ENCODE data around the gene LRIT1.
"Not testable (repeated sequence)": the region's sequence is repeated elsewhere in the genome, so short reads cannot be mapped to it uniquely, and the experiment has no call there.

The LRIT1 gene, protein sequence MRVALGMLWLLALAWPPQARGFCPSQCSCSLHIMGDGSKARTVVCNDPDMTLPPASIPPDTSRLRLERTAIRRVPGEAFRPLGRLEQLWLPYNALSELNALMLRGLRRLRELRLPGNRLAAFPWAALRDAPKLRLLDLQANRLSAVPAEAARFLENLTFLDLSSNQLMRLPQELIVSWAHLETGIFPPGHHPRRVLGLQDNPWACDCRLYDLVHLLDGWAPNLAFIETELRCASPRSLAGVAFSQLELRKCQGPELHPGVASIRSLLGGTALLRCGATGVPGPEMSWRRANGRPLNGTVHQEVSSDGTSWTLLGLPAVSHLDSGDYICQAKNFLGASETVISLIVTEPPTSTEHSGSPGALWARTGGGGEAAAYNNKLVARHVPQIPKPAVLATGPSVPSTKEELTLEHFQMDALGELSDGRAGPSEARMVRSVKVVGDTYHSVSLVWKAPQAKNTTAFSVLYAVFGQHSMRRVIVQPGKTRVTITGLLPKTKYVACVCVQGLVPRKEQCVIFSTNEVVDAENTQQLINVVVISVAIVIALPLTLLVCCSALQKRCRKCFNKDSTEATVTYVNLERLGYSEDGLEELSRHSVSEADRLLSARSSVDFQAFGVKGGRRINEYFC

DNA sequence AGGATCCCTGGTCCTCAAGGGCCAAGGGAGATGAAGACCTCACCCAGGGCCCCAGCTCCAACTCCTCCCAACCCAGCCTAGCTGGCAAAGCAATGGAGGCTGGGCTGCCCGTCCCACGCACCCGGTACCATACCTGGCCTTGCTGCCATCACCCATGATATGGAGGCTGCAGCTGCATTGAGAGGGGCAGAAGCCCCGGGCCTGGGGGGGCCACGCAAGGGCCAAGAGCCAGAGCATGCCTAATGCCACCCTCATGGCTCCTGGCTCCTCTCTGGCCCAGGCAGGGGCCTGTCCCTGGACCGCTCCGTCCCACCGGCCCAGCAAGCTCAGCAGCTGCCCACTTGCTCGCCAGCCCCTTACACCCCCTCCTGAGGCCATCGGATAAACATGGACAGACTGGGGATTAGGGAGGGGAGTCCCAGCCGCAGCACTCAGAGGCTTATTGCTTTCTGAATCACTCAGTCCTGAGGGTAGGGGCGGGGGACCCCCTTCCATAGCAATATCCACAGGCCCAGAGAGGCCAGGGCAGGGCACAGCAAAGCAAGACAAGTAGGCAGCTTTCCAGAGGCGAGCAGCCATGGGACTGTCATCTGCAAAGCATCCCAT lies at the start of gene LRIT1:
LRIT1 (minus strand) TSS at position 362 of the 606 bp plus-strand sequence; CDS start at position 255, 107 bp downstream.
- DNase-seq, result no peak

DNA sequence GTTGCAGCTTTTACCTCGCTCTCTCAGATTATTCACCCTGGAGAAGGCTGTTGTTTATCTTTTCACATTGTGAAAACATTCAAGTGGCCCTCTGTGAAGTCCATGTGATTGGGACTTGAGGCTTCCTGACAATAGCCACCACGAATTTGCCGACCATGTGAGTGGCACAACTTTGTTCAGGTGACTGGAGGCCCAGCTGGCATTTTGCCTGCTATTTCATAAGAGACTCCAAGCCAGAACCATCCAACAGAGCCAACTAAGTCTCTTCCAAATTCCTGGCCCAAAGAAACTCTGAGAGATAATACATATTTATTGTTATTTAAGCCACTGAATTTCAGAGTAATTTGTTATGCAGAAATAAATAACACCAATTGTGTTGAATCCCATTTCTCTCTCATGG lies 48.9 kb upstream of the LRIT1 start:
- no peak for DNase-seq

DNA sequence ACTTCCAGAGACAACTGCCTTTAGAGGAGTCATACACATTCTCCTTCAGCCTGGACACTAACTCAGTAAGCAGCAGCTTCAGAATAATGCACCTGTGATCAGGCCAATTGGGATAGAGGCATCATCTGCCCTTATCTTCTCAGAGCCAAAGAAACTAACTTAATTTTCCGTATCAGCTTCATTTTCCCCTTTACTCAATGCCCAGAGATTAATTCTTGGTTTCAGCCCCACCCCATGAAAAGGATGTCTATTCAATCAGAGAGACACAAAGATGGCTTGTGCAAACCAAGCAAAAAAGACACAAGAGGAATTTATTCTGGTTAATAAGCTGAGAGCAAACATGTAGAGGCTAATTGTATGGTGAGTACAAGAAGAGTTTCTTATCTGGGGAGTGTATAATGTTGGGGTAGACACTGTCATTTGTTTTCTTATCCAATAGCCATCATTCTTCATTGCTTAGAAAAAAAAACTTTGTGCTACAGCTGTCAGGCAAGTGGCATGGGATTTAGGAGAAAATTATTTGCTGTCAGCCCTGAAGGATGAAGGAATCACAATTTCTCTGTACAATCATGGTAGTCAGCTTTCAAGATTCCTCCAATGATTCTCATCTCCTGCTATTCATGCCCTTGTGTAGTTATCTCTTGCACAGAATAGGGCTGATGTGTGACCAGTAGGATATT lies 48.3 kb upstream of the LRIT1 start:
- no peak for DNase-seq

DNA sequence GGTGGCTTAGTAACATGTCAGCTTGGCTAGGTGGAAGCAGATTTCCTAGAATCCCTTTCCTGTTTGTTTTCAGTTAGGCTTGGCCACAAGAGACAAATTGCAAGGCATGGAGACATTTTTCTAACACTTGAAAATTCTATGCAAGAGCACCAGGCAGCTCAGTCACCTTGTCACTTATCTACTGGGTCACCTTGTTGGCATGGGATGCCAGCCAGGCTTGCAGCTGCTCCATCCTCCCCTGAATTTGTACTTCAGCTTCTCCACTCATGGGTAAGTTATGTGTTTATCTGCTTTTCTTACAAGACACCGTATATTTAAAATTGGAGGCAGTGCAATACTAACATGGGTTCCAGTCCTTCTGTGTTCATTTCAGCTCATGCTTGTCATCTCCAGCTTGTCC lies 46.8 kb upstream of the LRIT1 start:
- no peak for DNase-seq

DNA sequence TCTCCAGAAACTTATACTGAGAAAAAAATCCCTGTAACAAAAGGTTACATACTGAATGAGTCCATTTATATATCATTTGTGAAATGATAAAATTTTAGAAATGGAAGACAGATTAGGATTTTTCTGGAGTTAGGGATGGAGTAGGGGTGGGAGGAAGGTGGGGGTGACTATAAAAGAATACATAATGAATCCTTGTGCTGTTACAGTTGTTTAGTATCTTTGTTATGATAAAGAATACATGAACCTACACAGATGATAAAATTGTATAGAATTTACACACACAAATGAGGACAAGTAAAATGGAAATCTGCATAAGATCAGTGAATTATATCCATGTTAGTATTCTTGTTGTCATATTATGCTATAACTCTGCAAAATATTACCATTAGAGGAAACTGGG lies 45.3 kb upstream of the LRIT1 start:
- no peak for DNase-seq

DNA sequence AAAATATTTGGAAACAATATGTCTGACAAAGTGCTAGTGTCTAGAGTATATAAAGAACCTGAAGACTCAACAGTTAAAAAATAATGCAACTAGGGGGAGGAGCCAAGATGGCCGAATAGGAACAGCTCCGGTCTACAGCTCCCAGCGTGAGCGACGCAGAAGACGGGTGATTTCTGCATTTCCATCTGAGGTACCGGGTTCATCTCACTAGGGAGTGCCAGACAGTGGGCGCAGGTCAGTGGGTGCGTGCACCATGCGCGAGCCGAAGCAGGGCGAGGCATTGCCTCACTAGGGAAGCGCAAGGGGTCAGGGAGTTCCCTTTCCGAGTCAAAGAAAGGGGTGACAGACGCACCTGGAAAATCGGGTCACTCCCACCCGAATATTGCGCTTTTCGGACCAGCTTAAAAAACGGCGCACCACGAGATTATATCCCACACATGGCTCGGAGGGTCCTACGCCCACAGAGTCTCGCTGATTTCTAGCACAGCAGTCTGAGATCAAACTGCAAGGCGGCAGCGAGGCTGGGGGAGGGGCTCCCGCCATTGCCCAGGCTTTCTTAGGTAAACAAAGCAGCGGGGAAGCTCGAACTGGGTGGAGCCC lies 38.6 kb upstream of the LRIT1 start:
- not testable (repeated sequence) for DNase-seq

DNA sequence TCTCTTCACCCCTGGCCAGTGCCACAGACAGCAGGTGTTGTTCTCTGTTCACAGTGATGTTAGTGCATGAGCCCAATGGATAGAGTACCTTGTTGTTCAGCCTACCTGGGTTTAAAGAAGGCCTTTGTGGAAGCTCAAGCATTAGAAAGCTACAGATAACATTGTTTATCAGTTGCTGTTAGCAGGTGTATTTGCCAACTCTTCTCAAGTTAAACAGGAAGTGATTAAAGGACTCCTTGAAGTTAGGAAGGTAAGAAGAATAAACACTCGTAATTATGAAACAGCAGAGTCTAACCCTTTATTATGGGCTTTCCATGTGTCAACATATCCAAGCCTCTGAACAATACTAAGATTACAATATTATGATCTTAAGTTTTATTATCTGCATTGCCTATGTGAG lies 29.4 kb upstream of the LRIT1 start:
- DNase-seq, result no peak

DNA sequence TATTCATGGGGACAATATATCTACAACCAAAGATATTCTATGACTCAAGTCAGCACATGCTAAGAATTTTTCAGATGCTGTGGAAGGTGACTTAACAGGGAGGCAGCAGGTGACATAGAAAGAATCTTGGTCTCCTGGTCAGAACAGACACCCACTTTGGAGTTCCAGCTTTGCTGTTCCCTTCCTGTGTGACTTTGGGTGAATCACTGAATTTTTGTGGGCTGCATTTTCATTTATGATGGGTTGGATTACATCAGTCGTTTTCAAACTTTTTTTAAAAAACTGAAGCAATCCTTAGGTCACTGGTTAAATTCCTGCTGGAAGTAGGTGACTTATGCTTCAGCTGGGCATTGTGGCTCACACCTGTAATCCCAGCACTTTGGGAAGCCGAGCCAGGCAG lies 28.4 kb upstream of the LRIT1 start:
- DNase-seq, result no peak

DNA sequence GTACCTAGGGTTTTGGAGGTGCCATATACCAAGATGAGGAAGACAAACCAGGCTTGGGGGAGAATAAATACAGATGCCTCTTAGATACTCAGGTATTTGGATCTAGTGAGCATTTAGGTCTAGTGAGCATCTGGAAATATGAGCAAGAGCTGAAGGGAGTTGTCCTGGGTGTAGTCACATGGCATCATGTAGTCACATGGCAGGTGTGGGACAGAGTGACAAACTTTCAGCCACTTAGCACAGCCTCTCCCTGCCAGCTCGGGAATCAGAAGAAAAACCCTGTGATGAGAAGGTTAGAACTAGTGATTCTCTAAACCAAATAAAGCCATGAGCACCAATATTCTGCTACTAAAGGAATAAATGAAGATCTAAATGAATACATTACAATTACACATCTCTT lies 27.8 kb upstream of the LRIT1 start:
- no peak for DNase-seq

DNA sequence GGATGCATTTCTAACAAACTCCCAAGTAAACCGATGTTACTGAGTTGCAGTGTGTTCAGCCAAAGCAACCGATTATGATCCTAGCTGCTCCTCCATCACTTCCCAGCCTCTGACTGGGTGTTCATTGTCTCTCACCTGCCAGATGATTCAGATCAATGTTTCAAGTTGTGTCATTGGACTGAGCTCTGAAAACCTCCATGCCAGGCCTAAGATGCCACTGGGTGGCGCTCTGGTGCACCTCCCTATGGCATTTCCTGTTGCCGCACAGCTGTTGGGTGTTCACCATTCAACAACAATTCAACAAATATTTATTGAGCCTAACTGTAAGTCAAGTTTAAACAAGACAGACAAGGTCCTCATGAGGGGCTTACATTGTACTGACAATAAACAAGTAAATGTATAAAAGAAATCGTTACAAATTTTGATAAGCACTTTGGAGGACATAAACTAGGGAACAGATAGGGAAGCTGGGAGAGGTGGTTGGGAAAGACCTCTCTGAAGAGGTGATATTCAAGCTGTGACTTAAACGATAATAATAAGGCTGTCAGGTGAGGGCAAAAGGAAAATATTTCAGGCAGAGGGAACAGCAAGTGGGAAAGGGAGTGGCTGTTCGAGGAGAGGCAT lies 26.3 kb upstream of the LRIT1 start:
- DNase-seq, result peak; percentile 50 to 51

DNA sequence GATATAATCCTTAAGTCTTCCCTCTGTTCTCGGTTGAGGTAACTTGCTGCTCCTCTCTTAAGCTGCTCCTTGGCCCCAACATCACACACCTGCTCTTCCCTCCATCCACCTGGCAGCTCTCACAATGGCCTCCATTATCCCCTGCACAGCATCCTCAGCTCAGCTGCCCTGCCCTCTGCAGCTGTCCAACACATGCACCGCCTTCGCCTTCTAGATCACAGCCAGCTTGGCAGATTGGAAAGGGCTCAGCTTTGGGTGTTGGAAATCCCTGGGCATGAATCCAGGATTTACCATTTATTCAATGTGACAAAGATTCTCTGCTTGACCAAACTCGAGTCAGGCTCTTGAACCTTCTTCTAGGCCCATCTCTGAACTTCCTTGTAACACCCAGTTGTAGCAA lies 24.1 kb upstream of the LRIT1 start:
- no peak for DNase-seq

DNA sequence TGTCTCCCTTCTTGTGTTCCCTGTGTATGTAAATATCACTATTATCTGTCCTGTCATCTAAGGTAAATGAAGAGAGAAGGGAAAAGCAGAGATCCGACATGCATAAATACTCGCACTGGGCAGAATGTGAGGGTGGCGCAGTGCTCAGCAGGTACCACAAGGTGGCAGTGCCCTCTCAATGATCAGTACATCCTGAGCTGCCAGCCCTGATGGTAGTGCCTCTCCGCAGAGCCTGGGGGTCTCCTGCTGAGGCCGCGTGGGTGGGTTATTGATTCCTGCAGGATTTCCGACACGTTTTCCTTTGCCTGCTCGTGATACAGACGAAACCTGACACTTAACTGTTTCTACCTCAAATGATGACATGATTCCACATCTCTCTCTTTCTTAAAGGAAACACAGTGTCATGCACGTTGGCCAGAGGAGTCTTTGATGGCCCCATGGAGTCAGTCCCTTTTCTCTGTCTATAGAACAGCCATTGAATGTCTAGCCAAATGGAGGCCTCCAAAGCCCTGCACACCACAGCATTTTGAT lies 23.3 kb upstream of the LRIT1 start:
- DNase-seq, result peak; percentile 64 to 69

DNA sequence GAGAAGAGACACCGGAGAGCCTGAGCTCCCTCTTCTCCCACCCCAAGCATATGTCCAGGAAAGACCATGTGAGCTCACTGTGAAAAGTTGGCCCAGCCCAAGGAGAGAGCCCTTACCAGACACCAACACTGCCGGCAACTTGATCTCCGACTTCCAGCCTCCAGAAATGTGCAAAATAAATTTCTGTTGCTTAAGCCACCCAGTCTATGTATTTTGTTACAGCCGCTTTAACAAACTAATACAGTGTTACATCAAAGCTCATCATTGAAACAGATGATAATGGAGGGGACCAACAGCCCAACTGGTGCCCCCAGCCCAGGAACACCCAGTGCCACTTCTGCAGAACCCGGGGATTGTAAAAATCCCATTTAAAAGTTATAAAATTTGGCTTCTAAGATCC lies 22.4 kb upstream of the LRIT1 start:
- no peak for DNase-seq

DNA sequence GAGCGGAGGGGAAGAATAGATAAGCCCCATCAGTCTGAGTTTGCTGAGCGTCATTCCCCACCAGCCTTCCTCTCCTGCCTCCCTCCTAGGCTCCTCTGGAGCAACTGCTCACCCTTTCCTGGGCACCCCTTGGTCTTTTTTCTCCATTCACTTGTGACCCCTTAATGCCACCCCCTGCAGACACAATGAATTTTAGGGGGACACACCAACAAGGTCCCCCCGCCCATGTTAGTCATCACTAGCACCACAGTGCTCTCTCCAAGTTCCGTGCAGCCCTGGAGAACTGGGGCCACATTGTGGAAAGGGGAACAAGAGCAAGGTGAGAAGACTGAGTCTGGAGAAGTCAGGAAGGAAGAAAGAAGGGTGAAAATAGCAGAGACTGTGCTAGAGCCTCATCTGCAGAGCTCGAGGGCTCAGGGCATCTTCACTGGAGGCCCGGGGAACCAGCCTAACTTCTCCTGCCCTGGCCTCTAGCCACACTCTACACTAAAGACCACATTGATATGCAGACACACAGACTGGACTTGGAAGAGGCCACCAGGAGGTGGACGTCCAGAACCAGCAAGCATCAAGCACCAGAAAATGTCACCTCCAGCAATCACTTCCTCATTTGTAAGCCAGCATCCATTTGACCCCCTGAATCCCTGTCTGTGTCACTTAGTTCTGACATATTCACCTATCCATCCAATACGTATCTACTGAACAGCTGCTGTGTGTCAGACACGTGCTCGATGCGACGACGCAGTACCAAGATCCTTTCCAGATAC lies 21.0 kb upstream of the LRIT1 start:
- DNase-seq, result no peak

DNA sequence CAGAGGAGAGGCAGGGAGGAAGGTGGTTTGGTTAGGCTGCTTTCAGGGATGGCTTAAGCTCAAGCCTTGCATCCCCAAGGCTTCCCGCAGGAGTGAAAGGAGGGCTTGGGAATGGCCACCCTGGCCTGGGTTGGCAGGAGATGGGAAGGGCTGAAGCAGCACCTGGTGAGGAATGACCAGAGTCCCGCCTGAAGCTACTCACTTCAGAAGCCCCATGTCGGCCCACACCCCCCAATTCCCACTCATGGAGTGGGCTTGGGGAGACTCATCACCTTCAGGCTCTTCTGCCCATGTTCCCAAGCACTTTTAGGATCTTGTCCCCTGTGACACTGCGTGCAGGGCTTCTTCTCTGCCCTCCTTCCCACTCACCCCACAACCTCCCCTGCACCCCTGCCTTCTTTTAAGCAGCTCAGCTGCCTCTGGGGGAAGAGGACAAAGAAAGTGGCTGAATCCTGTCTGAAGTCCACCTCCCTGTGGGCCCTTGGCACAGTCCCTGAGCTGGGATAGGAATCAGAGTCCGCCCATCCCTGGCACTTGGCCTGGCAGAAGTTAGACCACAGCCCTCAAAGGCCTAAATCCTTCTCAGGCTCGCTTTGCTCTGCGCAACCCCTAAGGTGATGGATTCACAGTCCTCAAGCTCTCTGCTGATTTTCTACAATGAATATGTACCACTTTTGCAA lies 20.0 kb upstream of the LRIT1 start:
- no peak for DNase-seq

DNA sequence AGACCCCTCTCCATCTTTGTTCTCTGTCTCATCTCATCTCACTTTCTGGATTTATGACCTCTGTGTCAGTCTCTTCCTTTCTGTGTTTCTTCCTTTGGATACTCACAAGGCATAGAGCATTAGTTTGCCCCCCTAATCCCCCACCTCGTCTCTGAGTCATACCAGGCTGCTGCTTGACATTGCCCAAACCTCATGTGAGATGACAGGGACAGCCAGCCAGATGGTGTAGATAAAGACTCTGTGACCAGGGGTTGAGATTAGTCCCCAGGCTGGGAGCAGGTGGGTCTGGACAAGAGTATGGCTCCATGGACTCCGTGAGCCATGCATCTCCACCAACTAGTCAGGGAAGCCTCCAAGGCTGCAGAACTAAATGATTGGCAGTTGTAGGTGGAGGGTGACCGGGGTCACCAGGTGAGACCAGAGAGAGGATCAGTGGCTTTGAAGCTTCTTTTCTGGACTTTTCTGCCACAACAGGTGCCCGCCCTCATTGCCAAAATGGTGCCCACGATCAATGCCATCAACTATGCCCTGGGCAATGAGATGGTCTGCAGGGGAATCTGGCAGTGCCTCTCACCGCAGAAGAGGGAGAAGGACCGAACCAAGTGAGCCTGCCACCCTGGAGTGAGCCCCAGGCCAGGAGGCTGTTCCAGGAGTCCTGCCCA lies 16.8 kb upstream of the LRIT1 start:
- DNase-seq, result no peak

DNA sequence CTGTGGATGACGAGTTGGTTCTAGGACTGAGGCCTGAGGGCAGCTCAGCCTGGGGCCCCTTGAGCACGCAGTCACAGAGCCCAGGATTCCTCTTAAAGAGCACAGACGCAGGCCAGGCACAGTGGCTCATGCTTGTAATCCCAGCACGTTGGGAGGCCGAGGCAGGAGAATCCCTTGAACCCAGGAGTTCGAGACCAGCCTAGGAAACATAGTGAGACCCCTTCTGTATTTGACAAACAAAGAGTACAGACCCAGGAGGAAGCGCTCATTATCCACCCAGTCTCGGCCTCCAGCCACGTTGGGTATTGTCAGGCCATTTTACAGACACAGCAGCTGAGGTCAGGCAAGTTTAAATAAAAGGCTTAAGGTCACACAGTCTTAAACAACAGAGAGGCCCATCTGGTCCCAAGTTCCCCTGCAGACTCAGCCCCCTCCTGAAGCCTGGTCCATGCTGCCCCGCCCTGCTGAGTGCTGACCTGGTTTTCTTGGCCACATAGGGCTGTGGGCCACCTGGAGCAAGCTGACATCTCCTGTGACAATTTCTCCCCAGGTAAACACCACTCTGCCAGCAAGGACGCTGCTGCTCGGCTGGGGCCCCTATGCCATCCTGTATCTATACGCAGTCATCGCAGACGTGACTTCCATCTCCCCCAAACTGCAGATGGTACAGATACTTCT lies 16.1 kb upstream of the LRIT1 start:
- DNase-seq, result no peak

DNA sequence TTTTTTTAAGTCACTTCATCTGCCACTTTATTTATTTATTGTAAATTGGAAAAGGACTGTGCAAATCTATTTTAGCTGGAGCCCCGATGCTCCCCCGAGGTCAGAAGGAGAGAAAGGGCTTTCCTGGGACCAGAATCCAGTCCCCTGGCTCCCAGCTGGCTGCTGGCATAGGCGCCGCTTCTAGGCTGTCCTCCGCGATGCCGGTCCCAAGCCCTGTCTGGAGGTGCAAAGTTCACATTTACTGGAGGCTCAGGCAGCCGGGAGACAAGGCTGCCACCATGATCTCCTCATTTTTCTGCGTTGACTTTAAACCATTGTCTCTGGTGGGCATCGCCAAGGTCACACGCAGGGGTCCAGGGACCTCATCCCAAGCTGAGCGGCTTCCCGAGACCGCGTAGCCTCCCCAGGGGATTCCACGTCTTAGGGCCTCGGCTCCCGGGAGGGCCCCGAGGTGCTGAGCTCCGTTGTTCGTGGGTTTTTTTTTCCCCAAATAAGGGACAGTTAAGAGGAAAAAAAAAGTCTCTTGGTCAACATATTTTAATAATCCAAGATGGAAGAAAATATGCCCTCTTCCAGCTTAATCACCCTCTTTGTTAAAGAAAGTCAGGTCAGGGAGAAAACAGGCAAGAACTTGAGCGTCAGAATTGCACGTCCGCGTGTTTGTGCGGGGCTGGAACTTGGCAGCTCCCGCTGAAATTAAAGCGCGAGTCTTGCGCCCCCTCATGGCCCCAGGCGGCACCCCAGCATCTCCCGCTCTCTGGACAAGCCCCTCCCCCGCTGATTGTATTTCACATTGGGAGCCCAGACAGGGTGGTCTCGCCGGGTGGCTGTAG lies 15.4 kb upstream of the LRIT1 start:
- peak; percentile 8 to 15 for DNase-seq
